Neuronal stem cell (in vitro differentiated cells): ENCODE results near the gene FRMPD4. TPM values are rescaled to one million over a fixed set of nuclear protein-coding genes. Genes with fewer than 3 reads are reported as not detected.

Experiments
- DNase-seq: peaks from one replicate; pipeline ENCODE4 v3.0.0-alpha.2; 2013; ENCODE audit warnings: low spot score
- H2AFZ ChIP-seq: one replicate; pipeline ENCODE4 v1.6.1; 2013; ENCODE audit warnings: mild to moderate bottlenecking, low read length, inconsistent platforms
- H2AK5ac ChIP-seq: 2 replicates; pipeline ENCODE4 v1.6.1; 2013; ENCODE audit warnings: low read depth, mild to moderate bottlenecking, inconsistent platforms, low read length, moderate library complexity, mixed read lengths
- H2BK120ac ChIP-seq: 2 replicates; pipeline ENCODE4 v1.6.1; 2013; ENCODE audit warnings: low read depth, mild to moderate bottlenecking, inconsistent platforms, low read length, moderate library complexity, mixed read lengths
- H2BK12ac ChIP-seq: one replicate; pipeline ENCODE4 v1.6.1; 2013; ENCODE audit warnings: low read length, inconsistent platforms
- H2BK15ac ChIP-seq: 2 replicates; pipeline ENCODE4 v1.6.1; 2013; ENCODE audit warnings: mild to moderate bottlenecking, low read length, inconsistent platforms, mixed read lengths
- H2BK5ac ChIP-seq: one replicate; pipeline ENCODE4 v1.6.1; 2013; ENCODE audit warnings: inconsistent platforms, mild to moderate bottlenecking, low read length, moderate library complexity
- H3K14ac ChIP-seq: one replicate; pipeline ENCODE4 v1.6.1; 2013; ENCODE audit warnings: low read length, inconsistent platforms
- H3K18ac ChIP-seq: 2 replicates; pipeline ENCODE4 v1.6.1; 2013; ENCODE audit warnings: low read length, inconsistent platforms
- H3K23ac ChIP-seq: 2 replicates; pipeline ENCODE4 v1.6.1; 2013; ENCODE audit warnings: low read depth, mild to moderate bottlenecking, mixed read lengths, low read length, inconsistent platforms; ENCODE audit not compliant: poor library complexity
- H3K27ac ChIP-seq: replicated peaks from 3 replicates; pipeline ENCODE4 v1.5.1; 2013; ENCODE audit warnings: low read length, inconsistent platforms
- H3K27me3 ChIP-seq, 3 experiments: 2 replicates each; pipeline ENCODE4 v1.6.1; 2013; ENCODE audit warnings: low read length in 3 of 3, mild to moderate bottlenecking in 2 of 3, inconsistent platforms in 1 of 3, low read depth in 1 of 3, mixed read lengths in 1 of 3, moderate library complexity in 1 of 3; ENCODE audit not compliant: control insufficient read depth in 3 of 3, insufficient read depth in 3 of 3
- H3K36me3 ChIP-seq, 2 donors: replicated peaks in 1 of 2; 2 replicates each; pipeline ENCODE4 v1.6.1; 2013; ENCODE audit warnings: low read length in 2 of 2; ENCODE audit not compliant: control insufficient read depth in 2 of 2, insufficient read depth in 2 of 2
- H3K4ac ChIP-seq: 2 replicates; pipeline ENCODE4 v1.6.1; 2013; ENCODE audit warnings: inconsistent platforms, mild to moderate bottlenecking, low read length, moderate library complexity
- H3K4me1 ChIP-seq, 2 donors: 1 replicate in 1 of 2; 2 replicates in 1 of 2; pipeline ENCODE4 v1.6.1; 2013; ENCODE audit warnings: low read length in 2 of 2, low read depth in 1 of 2; ENCODE audit not compliant: control insufficient read depth in 2 of 2, insufficient read depth in 1 of 2
- H3K4me2 ChIP-seq: one replicate; pipeline ENCODE4 v1.6.1; 2013; ENCODE audit warnings: mild to moderate bottlenecking, low read length, inconsistent platforms; ENCODE audit not compliant: insufficient read depth, poor library complexity, severe bottlenecking
- H3K4me3 ChIP-seq, 2 donors: 2 replicates each; pipeline ENCODE4 v1.5.1; 2013; ENCODE audit warnings: low read length in 2 of 2, mild to moderate bottlenecking in 2 of 2, inconsistent platforms in 1 of 2, moderate library complexity in 1 of 2
- H3K79me1 ChIP-seq: one replicate; pipeline ENCODE4 v1.6.1; 2013; ENCODE audit warnings: low read depth, mild to moderate bottlenecking, inconsistent platforms, low read length, moderate library complexity
- H3K9ac ChIP-seq: one replicate; pipeline ENCODE4 v1.6.1; 2013; ENCODE audit warnings: mild to moderate bottlenecking, low read depth, low read length, inconsistent platforms; ENCODE audit not compliant: poor library complexity
- H3K9me3 ChIP-seq, 2 donors: replicated peaks in 1 of 2; 2 replicates each; pipeline versions ENCODE3 to v1.6.1; 2013; ENCODE audit warnings: low read length in 2 of 2, mild to moderate bottlenecking in 2 of 2, inconsistent platforms in 1 of 2, low read depth in 1 of 2, mixed read lengths in 1 of 2, moderate library complexity in 1 of 2; ENCODE audit not compliant: control insufficient read depth in 2 of 2, insufficient read depth in 1 of 2
- H4K8ac ChIP-seq: one replicate; pipeline ENCODE4 v1.6.1; 2013; ENCODE audit warnings: low read depth, mild to moderate bottlenecking, inconsistent platforms, low read length, moderate library complexity
- H4K91ac ChIP-seq: one replicate; pipeline ENCODE4 v1.6.1; 2013; ENCODE audit warnings: low read length, low read depth, mild to moderate bottlenecking, inconsistent platforms; ENCODE audit not compliant: poor library complexity
- WGBS, 2 donors: extraction: QIAGEN DNeasy Blood & Tissue Kit; methylation state at CpG; one replicate each; pipeline ENCODE4 v1.1.7; 2013; ENCODE audit warnings: missing lambda C conversion rate in 2 of 2, mixed read lengths in 1 of 2; ENCODE audit not compliant: insufficient read length in 2 of 2, insufficient replicate concordance in 1 of 2; ENCODE audit errors: extremely low coverage in 2 of 2; 5-methylcytosine and 5-hydroxymethylcytosine counted together
- polyA plus RNA-seq, 2 experiments: library from polyadenylated mRNA; stranded (reverse); fragments of 200-250 nt; gene quantifications; one replicate each; pipeline ENCODE4 v1.2.3, GENCODE V29; 2013

The FRMPD4 gene
- polyA plus RNA-seq (2013, experiment 1 of 2), result not detected
- under 0.01 TPM for polyA plus RNA-seq (2013, experiment 2 of 2)

DNA sequence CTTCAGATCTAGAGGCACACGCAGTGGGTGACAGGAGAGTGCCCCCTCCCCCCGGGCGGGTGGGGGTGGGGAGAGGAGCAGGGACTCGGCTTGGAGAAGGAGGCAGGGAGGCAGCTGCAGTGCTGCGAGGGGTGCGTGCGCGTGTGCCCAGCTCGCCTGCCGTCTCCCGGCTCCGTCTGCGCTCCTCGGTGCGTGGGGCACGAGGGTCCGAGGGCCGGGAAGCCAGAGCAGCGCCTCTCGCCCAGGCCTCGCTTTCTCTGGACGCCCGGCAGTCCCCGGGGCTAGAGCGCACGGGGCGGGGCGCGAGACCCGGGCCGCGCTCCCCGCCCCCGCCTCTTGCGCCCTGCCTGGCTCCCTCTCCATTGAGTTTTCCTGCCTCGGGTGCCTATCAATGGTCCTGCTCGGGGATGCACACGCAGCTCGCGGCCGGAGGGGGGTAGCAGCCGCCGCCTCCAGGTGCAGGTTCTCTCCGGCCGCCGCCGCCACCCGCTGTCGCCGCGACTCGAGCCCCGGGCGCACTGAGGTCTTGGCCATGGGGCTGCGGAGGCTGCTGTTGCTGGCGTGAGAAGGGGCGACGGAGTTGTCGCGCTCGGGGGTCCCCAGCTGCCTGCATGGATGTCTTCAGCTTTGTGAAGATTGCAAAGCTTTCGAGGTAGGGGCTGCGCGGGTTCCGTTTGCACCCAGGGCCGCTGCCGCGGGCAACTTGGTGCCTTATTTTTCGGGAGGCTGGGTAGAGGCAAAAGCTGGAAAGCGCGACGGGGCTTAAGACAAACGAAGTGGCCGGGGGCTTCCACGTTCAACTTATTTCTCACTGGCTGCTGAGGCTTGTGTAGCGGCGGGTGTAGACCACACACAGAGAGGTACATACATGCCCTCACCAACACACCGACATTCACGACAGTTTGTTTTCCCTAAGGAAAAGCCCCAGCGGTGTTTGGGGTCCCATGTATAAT is at the start of gene FRMPD4:
Gene FRMPD4, plus strand, starts transcription at position 113 of the 953 bp plus-strand sequence. Its CDS starts 499 bp downstream, at position 612.
- Histone ChIP-seq H3K9ac (peak within 1 kb of the TSS; percentile 44), H2AFZ (peak within 1 kb of the TSS; percentile 21), H4K91ac (no peak within 1 kb of the TSS), H3K79me1 (no peaks in the 10 kb centered on the region), H3K14ac (no peak within 1 kb of the TSS), H2BK15ac (no peak within 1 kb of the TSS), H3K36me3 (no peaks in the 10 kb centered on the region), H2BK12ac (no peak within 1 kb of the TSS), H3K4me1 (no peaks in the 10 kb centered on the region), H3K27me3 (peaks cover 0 to 51% (median 20%) of the 10 kb centered on the region in 3 experiments), H2AK5ac (no peak within 1 kb of the TSS), H3K23ac (peak within 1 kb of the TSS; percentile 31), H2BK5ac (no peak within 1 kb of the TSS), H3K4me3 (peak within 1 kb of the TSS; percentile 14 to 82), H3K18ac (peak within 1 kb of the TSS; percentile 28), H3K27ac (no peak within 1 kb of the TSS), H3K4me2 (peak within 1 kb of the TSS; percentile 91), H3K9me3 (no peaks in the 10 kb centered on the region), H2BK120ac (no peak within 1 kb of the TSS), H3K4ac (no peak within 1 kb of the TSS), H4K8ac (no peak within 1 kb of the TSS)
- no CpG with 5 or more reads among the region's 80 CpGs for WGBS, 2 donors
- peak; percentile 31 for DNase-seq

DNA sequence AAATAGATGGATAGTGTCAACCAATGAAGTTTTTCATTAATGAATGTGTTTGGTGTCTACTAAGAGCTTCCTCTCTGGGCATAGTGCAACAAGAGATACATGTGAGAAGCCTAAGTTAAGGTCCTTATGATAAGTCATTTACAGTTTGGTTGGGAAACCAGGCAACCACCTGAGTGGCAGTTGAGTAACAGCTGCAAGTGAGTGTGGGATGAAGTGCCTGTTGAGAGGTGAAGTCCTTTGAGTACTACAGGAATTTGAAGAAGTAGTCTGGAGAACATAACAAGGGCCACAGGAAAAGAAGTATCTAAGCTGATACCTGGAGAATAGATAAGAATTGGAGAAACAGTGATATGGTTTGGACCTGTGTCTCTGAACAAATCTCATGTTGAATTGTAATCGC is 48.5 kb upstream of the FRMPD4 start:
- Histone ChIP-seq H2AK5ac (no peak overlapping the region), H2BK15ac (no peak overlapping the region), H2BK12ac (no peak overlapping the region), H3K36me3 (no peaks in the 10 kb centered on the region), H3K79me1 (no peaks in the 10 kb centered on the region), H2BK5ac (no peak overlapping the region), H3K27ac (no peak overlapping the region), H3K9me3 (no peaks in the 10 kb centered on the region), H3K18ac (no peak overlapping the region), H2BK120ac (no peak overlapping the region), H4K8ac (no peak overlapping the region), H2AFZ (no peak overlapping the region), H3K4me3 (no peak overlapping the region), H3K9ac (no peak overlapping the region), H3K14ac (no peak overlapping the region), H3K23ac (no peak overlapping the region), H4K91ac (no peak overlapping the region), H3K4me1 (no peaks in the 10 kb centered on the region), H3K4ac (no peak overlapping the region), H3K27me3 (no peaks in the 10 kb centered on the region), H3K4me2 (no peak overlapping the region)
- no CpG with 5 or more reads among the region's 1 CpG for WGBS, 2 donors
- DNase-seq, result no peak

DNA sequence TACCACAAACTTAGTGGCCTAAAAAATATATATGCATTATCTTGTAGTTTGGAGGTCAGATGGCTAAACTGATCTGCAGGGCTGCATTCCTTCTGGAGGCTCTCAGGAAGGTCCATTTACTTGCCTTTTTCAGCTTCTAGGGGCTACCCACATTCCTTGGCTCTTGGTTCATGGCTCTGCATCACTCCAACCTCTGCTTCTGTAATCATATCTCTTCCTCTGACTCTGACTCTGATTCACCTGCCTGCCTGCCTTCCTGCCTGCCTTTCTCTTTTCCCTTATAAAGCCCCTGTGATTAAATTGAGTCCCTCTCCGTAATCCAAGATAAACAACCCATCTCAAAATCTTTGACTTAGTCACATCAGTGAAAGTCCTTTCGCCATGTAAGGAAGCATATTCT is 25.0 kb upstream of the FRMPD4 start:
- Histone ChIP-seq H2BK5ac (no peak overlapping the region), H3K79me1 (no peaks in the 10 kb centered on the region), H3K9me3 (no peaks in the 10 kb centered on the region), H4K91ac (no peak overlapping the region), H2AK5ac (no peak overlapping the region), H3K27me3 (no peaks in the 10 kb centered on the region), H2BK120ac (no peak overlapping the region), H3K4me1 (no peaks in the 10 kb centered on the region), H3K4me2 (no peak overlapping the region), H4K8ac (no peak overlapping the region), H3K9ac (no peak overlapping the region), H2BK12ac (no peak overlapping the region), H3K27ac (no peak overlapping the region), H3K4ac (no peak overlapping the region), H3K4me3 (no peak overlapping the region), H2BK15ac (no peak overlapping the region), H3K14ac (no peak overlapping the region), H2AFZ (no peak overlapping the region), H3K36me3 (no peaks in the 10 kb centered on the region), H3K18ac (no peak overlapping the region), H3K23ac (no peak overlapping the region)
- WGBS, 2 donors, result no CpG with 5 or more reads among the region's 2 CpGs
- no peak for DNase-seq

DNA sequence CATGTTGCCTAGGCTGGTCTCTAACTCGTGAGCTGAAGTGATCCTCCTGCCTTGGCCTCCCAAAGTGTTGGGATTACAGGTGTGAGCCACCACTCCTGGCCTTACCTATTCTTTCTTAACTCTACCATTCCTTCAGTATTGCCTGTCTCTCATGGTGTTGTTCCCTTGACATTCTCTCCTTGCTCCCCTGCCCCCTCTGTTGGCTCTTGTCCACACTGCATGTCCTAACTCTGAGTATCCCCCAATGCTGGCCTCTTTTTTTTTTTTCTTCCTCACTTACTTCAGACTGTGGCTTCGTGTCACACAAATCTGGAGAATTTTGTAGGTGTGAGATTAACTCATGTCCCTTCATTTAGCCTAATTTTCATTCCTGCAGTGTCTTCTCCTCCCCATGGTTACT is 22.9 kb upstream of the FRMPD4 start:
- Histone ChIP-seq H2AK5ac (no peak overlapping the region), H3K9me3 (no peaks in the 10 kb centered on the region), H3K4me1 (no peaks in the 10 kb centered on the region), H3K27ac (no peak overlapping the region), H3K23ac (no peak overlapping the region), H2BK120ac (no peak overlapping the region), H4K91ac (no peak overlapping the region), H3K4ac (no peak overlapping the region), H2BK12ac (no peak overlapping the region), H2BK5ac (no peak overlapping the region), H3K18ac (no peak overlapping the region), H3K4me2 (no peak overlapping the region), H4K8ac (no peak overlapping the region), H3K36me3 (no peaks in the 10 kb centered on the region), H3K4me3 (no peak overlapping the region), H3K27me3 (no peaks in the 10 kb centered on the region), H3K79me1 (no peaks in the 10 kb centered on the region), H3K9ac (no peak overlapping the region), H3K14ac (no peak overlapping the region), H2BK15ac (no peak overlapping the region), H2AFZ (no peak overlapping the region)
- WGBS, 2 donors, result no CpG with 5 or more reads among the region's 2 CpGs
- DNase-seq, result no peak
